ACC112 (cell line): ENCODE data around the gene EEIG1.

Experiments used
- H2AFZ ChIP-seq: fragments of 200-600 bp; sonication (generic); one replicate; pipeline ENCODE4 v1.6.0; 2017; ENCODE audit warnings: antibody characterized with exemption, low read length; ENCODE audit not compliant: unreplicated experiment
- H3K27ac ChIP-seq: fragments of 200-600 bp; sonication (generic); 2 replicates; pipeline ENCODE4 v1.5.1; 2014; ENCODE audit warnings: low read depth, mild to moderate bottlenecking, antibody characterized with exemption, low read length, moderate library complexity
- H3K27me3 ChIP-seq: fragments of 200-600 bp; sonication (generic); 2 replicates; pipeline ENCODE4 v1.6.1; 2014; ENCODE audit warnings: mild to moderate bottlenecking, antibody characterized with exemption, low read length, moderate library complexity, mixed read lengths; ENCODE audit not compliant: insufficient read depth
- H3K36me3 ChIP-seq: fragments of 200-600 bp; sonication (generic); 2 replicates; pipeline ENCODE4 v1.6.1; 2016; ENCODE audit warnings: mild to moderate bottlenecking, antibody characterized with exemption, low read length, moderate library complexity, mixed read lengths; ENCODE audit not compliant: insufficient read depth
- H3K4me1 ChIP-seq: fragments of 200-600 bp; sonication (generic); one replicate; pipeline ENCODE4 v1.6.1; 2016; ENCODE audit warnings: low read length, mixed read lengths; ENCODE audit not compliant: insufficient read depth, unreplicated experiment, control insufficient read depth
- H3K4me3 ChIP-seq: fragments of 200-600 bp; sonication (generic); 2 replicates; pipeline ENCODE4 v1.5.1; 2014; ENCODE audit warnings: mild to moderate bottlenecking, low read depth, low read length
- H3K79me2 ChIP-seq: fragments of 200-600 bp; sonication (generic); one replicate; pipeline ENCODE4 v1.6.0; 2016; ENCODE audit warnings: low read length; ENCODE audit not compliant: control insufficient read depth, unreplicated experiment, insufficient read depth

EEIG1 gene

GRCh38 chr9:127946728-127947127, 34.1 kb downstream of the EEIG1 start:
- no peaks in the 10 kb centered on the region for H3K27me3 ChIP-seq
- no peak overlapping the region for H2AFZ ChIP-seq
- no peaks in the 10 kb centered on the region for H3K4me1 ChIP-seq
- H3K36me3 ChIP-seq, result no peaks in the 10 kb centered on the region
- H3K27ac ChIP-seq, result no peak overlapping the region
- no peaks in the 10 kb centered on the region for H3K79me2 ChIP-seq
- no peak overlapping the region for H3K4me3 ChIP-seq

DNA sequence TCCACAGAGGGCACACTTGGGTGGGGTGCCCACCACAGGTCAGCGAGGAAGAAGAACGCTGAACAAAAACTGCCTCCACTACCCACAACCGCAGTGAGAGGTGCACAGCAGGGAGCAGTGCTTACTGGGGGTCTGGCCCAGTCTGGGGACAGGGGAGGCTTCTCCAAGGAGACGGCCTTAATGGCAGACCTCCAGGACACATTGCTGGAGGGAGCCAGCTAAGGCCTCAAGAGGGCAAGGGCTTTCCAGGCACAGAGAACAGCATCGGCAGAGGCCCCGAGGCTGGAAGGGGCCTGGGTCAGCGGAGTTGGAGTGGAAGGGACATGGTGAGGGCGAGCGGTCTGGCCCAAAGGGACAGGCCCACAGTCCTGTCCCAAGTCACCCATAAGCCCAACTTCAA, 34.8 kb downstream of the EEIG1 start:
- H3K79me2 ChIP-seq, result no peaks in the 10 kb centered on the region
- no peaks in the 10 kb centered on the region for H3K27me3 ChIP-seq
- H3K4me1 ChIP-seq, result no peaks in the 10 kb centered on the region
- H3K4me3 ChIP-seq, result no peak overlapping the region
- H3K27ac ChIP-seq, result no peak overlapping the region
- H2AFZ ChIP-seq, result no peak overlapping the region
- H3K36me3 ChIP-seq, result no peaks in the 10 kb centered on the region

GRCh38 chr9:127945338-127945737, 35.5 kb downstream of the EEIG1 start:
- Histone ChIP-seq H3K4me3 (no peak overlapping the region), H3K79me2 (no peaks in the 10 kb centered on the region), H3K36me3 (no peaks in the 10 kb centered on the region), H2AFZ (no peak overlapping the region), H3K27me3 (no peaks in the 10 kb centered on the region), H3K4me1 (no peaks in the 10 kb centered on the region), H3K27ac (no peak overlapping the region)

DNA sequence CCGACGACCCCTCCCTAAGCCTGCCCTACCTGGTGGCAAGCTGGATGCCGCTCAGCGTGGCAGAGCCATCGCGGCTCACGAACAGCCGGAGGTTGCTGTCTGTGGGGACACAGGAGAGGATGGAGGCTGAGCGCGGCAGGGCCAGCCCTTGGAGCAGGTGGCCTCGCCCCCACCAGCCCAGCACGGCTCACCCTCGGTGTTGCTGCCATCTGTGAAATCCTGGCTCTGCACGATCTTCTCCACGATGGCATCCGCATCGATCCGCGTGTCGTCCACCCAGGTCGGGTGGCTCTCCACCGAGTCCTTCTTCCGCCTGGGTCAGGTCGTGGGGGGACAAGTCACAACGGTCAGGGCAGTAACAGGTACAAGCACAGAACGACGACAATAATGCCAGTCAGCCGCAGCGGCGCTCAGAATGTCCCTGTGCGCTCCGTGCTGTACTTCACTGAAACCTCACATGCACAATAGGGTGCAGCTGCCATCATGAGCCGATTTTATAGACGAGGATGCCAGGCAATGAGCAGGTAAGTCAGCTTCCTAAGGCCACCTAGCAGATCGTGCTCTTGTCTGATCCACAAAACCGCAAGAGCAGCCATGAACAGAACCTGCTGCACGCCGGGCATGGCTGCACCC, 36.1 kb downstream of the EEIG1 start:
- H2AFZ ChIP-seq, result no peak overlapping the region
- no peaks in the 10 kb centered on the region for H3K79me2 ChIP-seq
- no peak overlapping the region for H3K27ac ChIP-seq
- no peaks in the 10 kb centered on the region for H3K27me3 ChIP-seq
- no peaks in the 10 kb centered on the region for H3K4me1 ChIP-seq
- no peak overlapping the region for H3K4me3 ChIP-seq
- H3K36me3 ChIP-seq, result no peaks in the 10 kb centered on the region

DNA sequence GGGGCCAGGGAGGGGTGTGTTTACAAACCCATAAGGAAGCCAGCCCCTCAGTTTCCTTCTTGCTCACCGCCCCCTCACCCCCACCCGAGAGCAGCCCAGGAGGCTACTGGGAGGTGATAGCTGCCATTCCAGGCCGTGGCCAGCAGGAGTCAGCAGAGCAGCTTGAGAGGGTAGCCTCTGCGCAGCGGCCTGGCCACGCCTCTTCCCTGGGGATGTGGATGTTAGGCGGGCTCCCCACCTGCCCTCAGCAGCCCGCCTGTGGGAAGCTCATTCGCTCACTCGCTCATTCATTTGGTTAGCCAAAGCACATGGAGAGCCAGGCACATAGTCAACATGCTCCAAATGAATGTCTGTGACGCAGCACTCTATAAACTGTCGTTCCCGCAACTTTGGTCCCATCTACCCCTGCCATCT, 37.1 kb downstream of the EEIG1 start:
- no peaks in the 10 kb centered on the region for H3K36me3 ChIP-seq
- H3K27ac ChIP-seq, result no peak overlapping the region
- H3K79me2 ChIP-seq, result no peaks in the 10 kb centered on the region
- no peaks in the 10 kb centered on the region for H3K4me1 ChIP-seq
- no peak overlapping the region for H2AFZ ChIP-seq
- no peaks in the 10 kb centered on the region for H3K27me3 ChIP-seq
- H3K4me3 ChIP-seq, result no peak overlapping the region

- no peak overlapping the region for H2AFZ ChIP-seq
Measured at GRCh38 chr9:127943011-127943662, 37.7 kb downstream of the EEIG1 start.

GRCh38 chr9:127942216-127943010, 38.4 kb downstream of the EEIG1 start:
- Histone ChIP-seq H3K27ac (no peak overlapping the region), H3K36me3 (no peaks in the 10 kb centered on the region), H3K4me1 (no peaks in the 10 kb centered on the region), H2AFZ (no peak overlapping the region), H3K27me3 (no peaks in the 10 kb centered on the region), H3K4me3 (no peak overlapping the region), H3K79me2 (peaks cover 1% of the 10 kb centered on the region)

More at GRCh38 chr9:127943011-127943662, 37.7 kb downstream of the EEIG1 start:
- no peak overlapping the region for H3K27ac ChIP-seq
- no peaks in the 10 kb centered on the region for H3K36me3 ChIP-seq
- no peaks in the 10 kb centered on the region for H3K79me2 ChIP-seq
- H3K4me1 ChIP-seq, result no peaks in the 10 kb centered on the region
- H3K4me3 ChIP-seq, result no peak overlapping the region
- no peaks in the 10 kb centered on the region for H3K27me3 ChIP-seq

GRCh38 chr9:127941961-127942215, 38.9 kb downstream of the EEIG1 start:
- no peaks in the 10 kb centered on the region for H3K4me1 ChIP-seq
- H3K79me2 ChIP-seq, result peaks cover 6% of the 10 kb centered on the region
- no peaks in the 10 kb centered on the region for H3K27me3 ChIP-seq
- H3K4me3 ChIP-seq, result no peak overlapping the region
- no peaks in the 10 kb centered on the region for H3K36me3 ChIP-seq
- H2AFZ ChIP-seq, result no peak overlapping the region
- no peak overlapping the region for H3K27ac ChIP-seq

DNA sequence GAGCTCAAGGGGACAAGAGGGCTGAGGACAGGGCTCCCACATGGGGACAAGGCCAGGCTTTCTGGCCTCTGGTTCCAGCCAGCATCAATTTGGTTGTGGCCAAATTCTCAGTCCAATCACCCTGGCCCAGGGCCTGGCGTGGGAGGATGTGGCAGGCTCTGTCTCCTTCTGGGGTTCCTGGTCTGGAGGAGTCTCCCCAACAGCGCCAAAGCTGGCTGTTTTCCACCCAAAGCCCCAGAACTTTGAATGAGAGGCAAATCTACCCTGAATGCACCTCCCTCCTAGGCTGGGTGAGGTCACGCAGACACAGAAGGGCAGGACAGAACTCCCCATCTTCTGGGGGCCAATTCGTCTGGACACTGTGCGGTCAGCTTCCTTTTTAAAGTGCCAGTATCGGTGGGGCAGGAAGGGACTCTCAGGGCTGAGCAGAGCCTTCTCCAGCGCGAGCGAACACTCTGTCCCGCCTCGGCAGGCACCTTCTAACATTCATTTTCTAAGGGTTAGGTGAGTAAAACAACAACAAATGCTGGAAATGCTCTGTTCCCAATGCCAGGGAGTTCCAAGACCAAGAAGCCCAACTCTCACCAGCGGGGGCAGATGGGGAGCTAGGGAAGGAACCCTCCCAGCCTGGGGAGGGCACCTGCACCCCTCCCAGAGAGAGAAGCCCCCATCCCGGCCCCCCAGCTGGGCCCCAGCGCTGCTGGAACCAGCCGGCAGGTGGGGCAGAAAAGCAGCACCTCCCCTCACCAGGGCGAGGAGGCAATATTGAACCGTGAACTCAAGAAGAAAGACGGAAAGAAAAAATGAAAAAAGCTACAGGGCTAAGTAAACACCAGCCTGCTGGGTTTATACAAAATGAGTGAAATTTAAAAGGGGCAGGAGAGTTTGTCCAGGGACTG, 39.5 kb downstream of the EEIG1 start:
- peaks cover 12% of the 10 kb centered on the region for H3K79me2 ChIP-seq
- H3K27ac ChIP-seq, result no peak overlapping the region
- no peaks in the 10 kb centered on the region for H3K36me3 ChIP-seq
- H3K4me1 ChIP-seq, result peaks cover 5% of the 10 kb centered on the region
- H2AFZ ChIP-seq, result no peak overlapping the region
- no peak overlapping the region for H3K4me3 ChIP-seq
- no peaks in the 10 kb centered on the region for H3K27me3 ChIP-seq

DNA sequence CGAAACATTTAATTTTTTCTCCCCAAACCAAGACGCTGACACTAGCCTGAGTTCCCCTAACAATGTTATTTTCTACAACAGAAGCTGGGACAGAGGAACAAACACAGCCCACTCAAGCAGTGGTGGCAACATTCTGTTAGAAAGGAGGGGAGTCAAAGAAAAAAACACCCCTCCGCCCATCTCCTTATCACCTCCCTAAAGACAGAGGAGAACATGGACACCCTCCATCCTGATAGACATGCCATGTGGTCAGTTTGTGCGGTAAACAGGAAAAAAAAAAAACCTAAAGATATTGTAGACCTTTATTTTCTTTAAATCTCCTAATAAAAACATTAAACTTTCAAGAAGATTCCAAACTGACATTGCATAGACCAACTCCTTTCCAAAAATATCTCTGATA, 40.2 kb downstream of the EEIG1 start:
- H3K36me3 ChIP-seq, result no peaks in the 10 kb centered on the region
- no peak overlapping the region for H2AFZ ChIP-seq

More for the DNA sequence above, 40.2 kb downstream of the EEIG1 start:
- peaks cover 12% of the 10 kb centered on the region for H3K4me1 ChIP-seq
- peaks cover 19% of the 10 kb centered on the region for H3K79me2 ChIP-seq
- H3K27me3 ChIP-seq, result no peaks in the 10 kb centered on the region
- H3K27ac ChIP-seq, result no peak overlapping the region
- no peak overlapping the region for H3K4me3 ChIP-seq
